GM12892 (cell line): ENCODE measurements around the gene PDS5B.

Experiments used
- DNase-seq: peaks from one replicate; pipeline ENCODE4 v3.0.0; 2011; ENCODE audit not compliant: insufficient read length
- FAIRE-seq: peaks from 2 replicates; lab custom pipeline; 2011; peaks lifted over from hg19 to GRCh38; lab: Jason Lieb, UNC
- POLR2A ChIP-seq: IDR thresholded peaks from 2 replicates; pipeline ENCODE4 v1.6.1; 2011; ENCODE audit warnings: low read depth, low read length, control low read depth
- POLR2AphosphoS5 ChIP-seq: IDR thresholded peaks from 2 replicates; pipeline ENCODE4 v1.6.1; 2011; ENCODE audit warnings: low read depth, low read length, control low read depth
- TAF1 ChIP-seq: IDR thresholded peaks from 2 replicates; pipeline ENCODE4 v1.6.1; 2011; ENCODE audit warnings: low read depth, mild to moderate bottlenecking, control low read depth, low read length, borderline replicate concordance

The PDS5B gene

GRCh38 chr13:32600890-32601289 is 14.6 kb downstream of the PDS5B start:
- FAIRE-seq = no peak
- DNase-seq = no peak
- TF ChIP-seq POLR2AphosphoS5 (no peak), TAF1 (no peak), POLR2A (no peak)

GRCh38 chr13:32609428-32609827 is 23.2 kb downstream of the PDS5B start:
- DNase-seq = no peak
- TF ChIP-seq POLR2A (no peak), TAF1 (no peak), POLR2AphosphoS5 (no peak)
- FAIRE-seq = no peak

GRCh38 chr13:32610538-32610937 is 24.3 kb downstream of the PDS5B start:
- FAIRE-seq (no peak), DNase-seq (no peak)
- TF ChIP-seq POLR2AphosphoS5 = no peak
- no peak for TF ChIP-seq TAF1
- TF ChIP-seq POLR2A = no peak

GRCh38 chr13:32610977-32611376 is 24.7 kb downstream of the PDS5B start:
- TF ChIP-seq POLR2A (no peak), POLR2AphosphoS5 (no peak), TAF1 (no peak)
- DNase-seq = no peak
- FAIRE-seq = no peak

- FAIRE-seq (peak; percentile 14), DNase-seq (no peak)
- TF ChIP-seq POLR2A (no peak), POLR2AphosphoS5 (no peak), TAF1 (no peak)
These were observed 30.7 kb downstream of the PDS5B start for GRCh38 chr13:32616883-32617511.

- peak; percentile 44 for FAIRE-seq
- TF ChIP-seq POLR2A = no peak
- DNase-seq = no peak
These were observed 36.6 kb downstream of the PDS5B start for GRCh38 chr13:32622827-32623226.

- FAIRE-seq (no peak), DNase-seq (no peak)
- TF ChIP-seq POLR2A = no peak
- TF ChIP-seq POLR2AphosphoS5 = no peak
- TF ChIP-seq TAF1 = no peak
These were observed 38.2 kb downstream of the PDS5B start for GRCh38 chr13:32624441-32624840.

- no peak for TF ChIP-seq TAF1
- no peak for TF ChIP-seq POLR2AphosphoS5
- no peak for TF ChIP-seq POLR2A
- no peak for FAIRE-seq
- no peak for DNase-seq
These were observed 41.5 kb downstream of the PDS5B start for GRCh38 chr13:32627793-32628192.

- TF ChIP-seq POLR2A = no peak
- no peak for TF ChIP-seq TAF1
- TF ChIP-seq POLR2AphosphoS5 = no peak
- peak; percentile 33 for FAIRE-seq
- DNase-seq = no peak
These were observed 43.1 kb downstream of the PDS5B start for GRCh38 chr13:32629313-32629712.

GRCh38 chr13:32629866-32630265 is 43.6 kb downstream of the PDS5B start:
- no peak for TF ChIP-seq POLR2AphosphoS5
- TF ChIP-seq TAF1 = no peak
- no peak for TF ChIP-seq POLR2A
- DNase-seq (no peak), FAIRE-seq (no peak)

- DNase-seq = no peak
- FAIRE-seq = no peak
- TF ChIP-seq TAF1 (no peak), POLR2AphosphoS5 (no peak), POLR2A (no peak)
These were observed 46.2 kb downstream of the PDS5B start for GRCh38 chr13:32632343-32632909.

- TF ChIP-seq POLR2A (no peak), TAF1 (no peak), POLR2AphosphoS5 (no peak)
- FAIRE-seq (no peak), DNase-seq (no peak)
These were observed 50.5 kb downstream of the PDS5B start for GRCh38 chr13:32636711-32637110.
